G401.6 (cell line): ENCODE data around the gene SEC24A.
A peak's percentile ranks its signal among the peaks of the same experiment; 100 is the strongest.
"Not testable (repeated sequence)": the region's sequence is repeated elsewhere in the genome, so short reads cannot be mapped to it uniquely, and the experiment has no call there.

Experiments used
- FAIRE-seq: peaks from 2 replicates; lab custom pipeline; 2012; peaks lifted over from hg19 to GRCh38; lab: Jason Lieb, UNC

Gene SEC24A

GRCh38 chr5:134650660-134651059 is 2.1 kb downstream of the SEC24A start:
- not testable (repeated sequence) for FAIRE-seq

DNA sequence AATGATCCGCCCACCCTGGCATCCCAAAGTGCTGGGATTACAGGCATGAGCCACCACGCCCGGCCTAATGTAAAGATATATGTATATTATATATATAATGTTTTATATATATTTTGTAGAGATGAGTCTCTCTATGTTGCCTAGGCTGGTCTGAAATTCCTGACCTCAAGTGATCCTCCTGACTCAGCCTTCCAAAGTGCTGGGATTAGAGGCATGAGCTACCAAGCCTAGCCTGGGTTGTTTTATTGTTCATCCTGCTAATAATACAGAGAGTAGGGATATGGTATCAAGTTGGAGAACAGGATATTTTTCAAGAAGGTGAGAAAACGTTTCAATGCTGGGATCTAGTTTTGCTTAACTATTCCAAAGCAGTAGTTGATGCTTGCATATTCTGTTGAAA is 2.9 kb downstream of the SEC24A start:
- FAIRE-seq = no peak

- no peak for FAIRE-seq
These were observed 8.1 kb downstream of the SEC24A start for GRCh38 chr5:134656690-134657089.

DNA sequence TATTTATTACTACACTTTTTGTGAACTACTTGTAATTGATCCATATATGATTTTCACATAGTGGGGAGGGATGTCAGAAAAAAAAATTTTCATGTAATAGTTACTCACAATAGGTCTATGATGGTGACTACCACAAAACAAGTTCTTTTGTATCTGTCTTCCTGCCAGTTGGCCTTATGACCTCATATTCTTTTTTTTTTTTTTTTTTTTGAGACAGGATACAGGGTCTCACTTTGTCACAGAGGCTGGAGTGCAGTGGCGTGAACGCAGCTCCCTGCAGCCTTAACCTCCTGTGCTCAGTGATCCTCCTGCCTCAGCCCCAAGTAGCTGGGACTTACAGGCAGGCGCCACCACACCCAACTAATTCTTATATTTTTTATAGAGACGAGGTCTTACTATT is 10.9 kb downstream of the SEC24A start:
- no peak for FAIRE-seq

DNA sequence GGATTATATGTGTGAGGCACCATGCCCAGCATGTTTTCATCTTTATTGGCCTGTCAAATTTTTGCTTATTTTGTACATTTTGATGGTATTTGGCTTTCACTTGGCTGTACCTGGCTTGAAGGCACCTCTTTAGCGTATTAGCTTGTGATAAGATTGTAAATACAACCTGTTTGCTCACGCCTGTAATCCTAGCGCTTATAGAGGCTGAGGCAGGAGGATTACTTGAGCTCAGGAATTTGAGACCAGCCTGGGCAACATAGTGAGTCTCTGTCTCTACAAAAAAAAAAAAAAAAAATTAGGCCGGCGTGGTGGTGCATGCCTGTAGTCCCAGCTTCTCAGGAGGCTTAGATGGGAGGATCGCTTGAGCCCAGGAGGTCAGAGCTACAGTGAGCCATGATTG is 11.3 kb downstream of the SEC24A start:
- no peak for FAIRE-seq

GRCh38 chr5:134662971-134663370 is 14.4 kb downstream of the SEC24A start:
- no peak for FAIRE-seq

DNA sequence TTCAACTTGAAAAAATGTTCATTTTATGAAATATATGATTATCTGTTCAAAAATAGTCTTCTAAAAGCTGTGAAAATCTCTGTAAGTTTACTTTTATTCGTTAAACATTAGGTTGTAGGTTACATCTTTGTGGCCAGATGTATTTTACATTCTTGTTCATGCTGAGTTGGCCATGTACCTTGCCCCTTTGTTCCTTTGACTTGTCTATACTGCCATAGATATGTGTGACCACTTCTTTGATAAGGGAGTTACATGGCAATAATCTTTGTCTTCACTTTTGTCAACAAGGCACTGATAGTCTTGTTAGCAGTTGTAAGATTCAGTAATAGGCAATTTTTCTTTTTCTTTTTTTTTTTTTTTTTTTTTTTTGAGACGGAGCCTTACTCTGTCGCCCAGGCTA is 15.9 kb downstream of the SEC24A start:
- no peak for FAIRE-seq

DNA sequence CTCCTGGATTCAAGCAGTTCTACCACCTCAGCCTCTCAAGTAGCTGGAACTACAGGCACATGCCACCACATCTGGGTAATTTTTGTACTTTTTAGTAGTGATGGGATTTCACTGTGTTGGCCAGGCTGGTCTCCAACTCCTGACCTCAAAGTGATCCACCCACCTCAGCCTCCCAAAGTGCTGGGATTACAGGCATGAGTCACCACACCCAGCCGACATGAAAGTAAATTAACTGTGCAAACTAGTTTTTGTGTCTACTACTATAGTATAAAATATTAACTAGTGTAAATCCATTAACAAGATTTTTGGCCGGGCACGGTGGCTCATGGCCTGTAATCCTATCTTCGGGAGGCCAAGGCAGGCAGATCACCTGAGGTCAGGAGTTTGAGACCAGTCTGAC is 25.0 kb downstream of the SEC24A start:
- FAIRE-seq = not testable (repeated sequence)

- FAIRE-seq = not testable (repeated sequence)
These were observed 28.8 kb downstream of the SEC24A start for GRCh38 chr5:134677357-134677756.

GRCh38 chr5:134690144-134690543 is 41.6 kb downstream of the SEC24A start:
- FAIRE-seq = not testable (repeated sequence)

GRCh38 chr5:134692722-134693121 is 44.1 kb downstream of the SEC24A start:
- no peak for FAIRE-seq

DNA sequence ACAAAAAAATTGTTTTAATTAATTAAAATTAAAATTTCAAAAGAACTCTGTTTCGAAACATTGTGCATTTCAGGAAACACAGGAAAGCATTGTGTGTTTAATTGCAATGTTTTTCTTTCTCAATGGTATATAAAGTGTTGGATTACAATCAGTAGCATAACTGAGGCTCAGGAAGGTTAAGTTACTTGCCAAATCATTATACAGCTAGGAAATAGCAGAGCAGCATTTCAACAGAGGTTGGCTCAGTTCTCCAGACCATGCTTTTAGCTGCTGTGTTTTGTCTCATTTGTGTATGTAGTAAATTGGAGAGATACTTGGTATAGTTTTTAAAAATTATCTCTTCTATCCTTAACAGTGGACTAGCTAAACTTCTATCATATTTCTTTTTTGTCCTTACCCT is 59.7 kb downstream of the SEC24A start:
- no peak for FAIRE-seq

- no peak for FAIRE-seq
These were observed 65.5 kb downstream of the SEC24A start for GRCh38 chr5:134714120-134714519.

- no peak for FAIRE-seq
These were observed 66.0 kb downstream of the SEC24A start for GRCh38 chr5:134714541-134714940.

DNA sequence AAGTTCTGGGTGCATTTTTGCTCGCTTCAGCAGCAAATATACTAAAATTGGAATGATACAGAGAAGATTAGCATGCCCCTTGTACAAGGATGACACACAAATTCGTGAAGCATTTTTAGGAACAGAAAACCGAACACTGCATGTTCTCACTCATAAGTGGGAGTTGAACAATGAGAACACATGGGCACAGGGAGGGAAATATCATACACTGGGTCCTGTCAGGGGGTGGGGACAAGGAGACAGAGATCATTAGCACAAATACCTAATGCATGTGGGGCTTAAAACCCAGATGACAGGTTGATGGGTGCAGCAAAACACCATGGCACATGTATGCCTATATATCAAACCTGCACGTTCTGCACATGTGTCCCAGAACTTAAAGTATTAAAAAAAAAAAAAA is 66.9 kb downstream of the SEC24A start:
- FAIRE-seq = not testable (repeated sequence)

GRCh38 chr5:134724872-134725271 is 76.3 kb downstream of the SEC24A start:
- peak; percentile 56 for FAIRE-seq

GRCh38 chr5:134732819-134733218 is 84.2 kb downstream of the SEC24A start:
- no peak for FAIRE-seq

DNA sequence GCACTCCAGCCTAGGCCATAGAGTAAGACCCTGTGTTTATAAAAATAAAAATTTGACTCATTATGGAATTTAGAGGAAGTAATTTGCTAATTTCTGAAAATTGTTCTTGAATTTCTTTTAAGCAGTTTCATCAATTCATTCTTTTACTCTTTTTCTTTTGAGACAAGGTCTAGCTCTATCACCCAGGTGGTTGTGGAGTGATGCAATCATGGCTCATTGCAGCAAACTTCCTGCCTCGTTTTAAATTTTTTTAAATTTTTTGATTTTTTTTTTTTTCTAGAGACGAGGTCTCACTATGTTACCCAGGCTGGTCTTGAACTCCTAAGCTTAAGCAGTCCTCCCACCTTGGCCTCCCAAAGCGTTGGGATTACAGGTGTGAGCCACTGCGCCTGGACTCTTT is 86.7 kb downstream of the SEC24A start:
- FAIRE-seq = no peak

DNA sequence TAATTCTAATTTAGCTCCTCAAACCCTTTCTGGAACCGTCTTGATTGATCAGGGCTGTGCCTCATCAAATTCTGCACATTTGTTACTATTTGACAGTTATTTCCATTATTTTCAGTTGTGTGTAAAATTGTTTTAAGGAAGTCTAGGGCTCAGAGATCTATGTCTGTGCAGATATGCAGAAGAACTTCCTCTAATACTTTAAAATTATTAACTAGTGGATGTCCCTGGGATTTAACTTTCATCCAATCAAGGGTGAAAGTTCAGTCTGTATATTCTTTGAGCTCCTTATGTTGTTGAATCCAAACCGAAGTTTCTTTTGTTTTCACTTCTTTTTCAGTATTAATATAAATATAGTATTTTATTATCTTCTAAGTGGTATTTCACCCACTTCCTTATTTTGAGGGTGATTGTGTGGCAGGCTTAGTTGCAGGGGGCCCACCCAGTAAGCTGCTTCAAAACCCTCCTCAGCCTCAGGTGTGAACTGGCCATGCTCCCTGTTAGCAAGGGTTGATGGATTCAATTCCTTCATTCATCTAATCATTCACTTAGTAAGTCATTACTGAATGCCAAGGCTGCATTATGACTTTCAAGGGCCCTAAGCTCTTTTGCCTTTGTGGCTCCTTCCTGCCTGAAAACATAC is 87.7 kb downstream of the SEC24A start:
- FAIRE-seq = no peak

DNA sequence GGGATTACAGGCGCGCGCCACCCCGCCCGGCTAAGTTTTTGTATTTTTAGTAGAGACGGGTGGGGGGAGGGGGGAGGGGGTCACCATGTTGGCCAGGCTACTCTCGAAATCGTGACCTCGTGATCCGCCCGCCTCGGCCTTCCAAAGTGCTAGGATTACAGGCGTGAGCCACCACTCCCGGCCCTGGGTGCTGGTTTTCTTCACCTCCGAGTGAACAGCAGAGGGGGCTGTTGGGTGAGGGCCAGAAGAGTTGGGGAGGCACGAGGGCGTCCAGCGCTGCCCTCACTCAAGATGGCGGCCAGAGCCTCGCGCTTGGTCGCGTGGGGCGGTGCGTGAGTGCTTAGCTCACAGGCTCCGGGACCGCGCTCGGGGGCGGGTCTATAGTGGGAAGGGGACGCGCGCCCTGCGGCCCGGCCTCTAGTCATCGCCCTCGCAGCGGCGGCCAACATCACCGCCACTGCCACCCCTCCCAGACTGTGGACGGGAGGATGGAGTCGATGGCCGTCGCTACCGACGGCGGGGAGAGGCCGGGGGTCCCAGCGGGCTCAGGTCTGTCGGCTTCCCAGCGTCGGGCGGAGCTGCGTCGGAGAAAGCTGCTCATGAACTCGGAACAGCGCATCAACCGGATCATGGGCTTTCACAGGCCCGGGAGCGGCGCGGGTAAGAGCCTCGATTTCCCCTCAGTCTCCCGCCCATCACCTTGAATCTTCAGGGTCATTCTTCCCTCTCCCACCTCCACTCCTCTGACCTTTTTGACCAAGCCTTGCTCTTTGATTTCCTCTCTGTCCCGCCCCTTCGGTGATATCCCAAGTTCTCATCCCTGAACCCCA is 89.8 kb downstream of the SEC24A start, which contains the start of gene CAMLG:
Gene CAMLG, plus strand, starts transcription at position 416 of the 830 bp plus-strand sequence. Its CDS starts 73 bp downstream, at position 489.
- FAIRE-seq = peak; percentile 91

GRCh38 chr5:134738963-134739661 is 90.5 kb downstream of the SEC24A start:
- FAIRE-seq = no peak

DNA sequence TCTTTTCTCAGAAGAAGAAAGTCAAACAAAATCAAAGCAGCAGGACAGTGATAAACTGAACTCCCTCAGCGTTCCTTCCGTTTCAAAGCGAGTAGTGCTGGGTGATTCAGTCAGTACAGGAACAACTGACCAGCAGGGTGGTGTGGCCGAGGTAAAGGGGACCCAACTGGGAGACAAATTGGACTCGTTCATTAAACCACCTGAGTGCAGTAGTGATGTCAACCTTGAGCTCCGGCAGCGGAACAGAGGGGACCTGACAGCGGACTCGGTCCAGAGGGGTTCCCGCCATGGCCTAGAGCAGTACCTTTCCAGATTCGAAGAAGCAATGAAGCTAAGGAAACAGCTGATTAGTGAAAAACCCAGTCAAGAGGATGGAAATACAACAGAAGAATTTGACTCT is 92.5 kb downstream of the SEC24A start:
- FAIRE-seq = no peak

DNA sequence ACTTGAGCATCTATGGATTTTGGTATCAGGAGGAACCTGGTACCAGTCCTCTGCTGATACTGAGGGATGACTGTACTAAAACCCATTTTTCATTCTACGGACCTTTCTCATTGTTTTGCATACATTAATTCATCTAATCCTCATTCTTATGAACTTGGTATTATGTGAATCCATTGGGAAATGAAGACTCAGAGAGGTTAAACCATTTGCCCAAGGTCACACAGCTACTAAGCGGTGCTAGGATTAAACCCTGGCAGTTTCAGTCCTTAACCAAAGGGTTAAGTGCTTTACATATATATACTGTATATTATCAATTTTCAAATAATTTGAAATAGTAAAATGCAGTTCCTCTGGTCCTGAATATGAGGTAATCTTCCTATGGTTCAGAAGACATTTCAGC is 93.5 kb downstream of the SEC24A start:
- FAIRE-seq = no peak
